HuH-7 (cell line): Measurements from ENCODE around the gene IRF3.
A peak's percentile ranks its signal among the peaks of the same experiment; 100 is the strongest.

Source experiments
- DNase-seq: peaks from one replicate; pipeline ENCODE4 v3.0.0; 2011; ENCODE audit warnings: low spot score

Gene IRF3

GRCh38 chr19:49666120-49666444 is 425 bp upstream of the IRF3 start:
- DNase-seq, result no peak

- no peak for DNase-seq
Measured at GRCh38 chr19:49665036-49665350, 664 bp downstream of the IRF3 start.

GRCh38 chr19:49664171-49665035 is 1.3 kb downstream of the IRF3 start:
- peak; percentile 94 for DNase-seq

GRCh38 chr19:49663224-49663623 is 2.4 kb downstream of the IRF3 start:
- no peak for DNase-seq

GRCh38 chr19:49662011-49662410 is 3.6 kb downstream of the IRF3 start:
- no peak for DNase-seq

- DNase-seq, result no peak
Measured at GRCh38 chr19:49660338-49660961, 5.2 kb downstream of the IRF3 start.

- DNase-seq, result no peak
Measured at GRCh38 chr19:49658566-49659442, 6.9 kb downstream of the IRF3 start.

GRCh38 chr19:49658139-49658517 is 7.5 kb downstream of the IRF3 start:
- no peak for DNase-seq

- DNase-seq, result no peak
Measured at GRCh38 chr19:49657493-49658138, 8.0 kb downstream of the IRF3 start.

- DNase-seq, result no peak
Measured at GRCh38 chr19:49656456-49657109, 9.1 kb downstream of the IRF3 start.

GRCh38 chr19:49655570-49656455 is 9.8 kb downstream of the IRF3 start:
- DNase-seq, result no peak

- DNase-seq, result no peak
Measured at GRCh38 chr19:49654581-49654980, 11.1 kb downstream of the IRF3 start.

- no peak for DNase-seq
Measured at GRCh38 chr19:49653466-49653806, 12.2 kb downstream of the IRF3 start.

- DNase-seq, result no peak
Measured at GRCh38 chr19:49652551-49653465, 12.8 kb downstream of the IRF3 start.

- no peak for DNase-seq
Measured at GRCh38 chr19:49651820-49652550, 13.7 kb downstream of the IRF3 start.

- no peak for DNase-seq
Measured at GRCh38 chr19:49651029-49651819, 14.4 kb downstream of the IRF3 start.

- DNase-seq, result no peak
Measured at GRCh38 chr19:49646586-49646985, 19.1 kb downstream of the IRF3 start.

GRCh38 chr19:49645995-49646394 is 19.7 kb downstream of the IRF3 start:
- no peak for DNase-seq
